Urinary bladder (tissue), 4 donors: Measurements from ENCODE around the gene IZUMO1R. TPM values are rescaled to one million over a fixed set of nuclear protein-coding genes. Genes with fewer than 3 reads are reported as not detected.

Experiments used
- DNase-seq: peaks from one replicate; pipeline ENCODE4 v3.0.0-alpha.2; 2015; ENCODE audit errors: extremely low spot score
- H3K27ac ChIP-seq: one replicate; pipeline ENCODE4 v1.5.1; 2013; ENCODE audit warnings: low read depth, mild to moderate bottlenecking, moderate library complexity
- H3K36me3 ChIP-seq: one replicate; pipeline ENCODE4 v1.6.1; 2013; ENCODE audit warnings: mild to moderate bottlenecking, moderate library complexity; ENCODE audit not compliant: insufficient read depth
- H3K4me1 ChIP-seq: one replicate; pipeline ENCODE4 v1.6.1; 2013; ENCODE audit warnings: mild to moderate bottlenecking, moderate library complexity; ENCODE audit not compliant: insufficient read depth
- H3K4me3 ChIP-seq: one replicate; pipeline ENCODE4 v1.5.1; 2013; ENCODE audit warnings: low read depth, low read length
- WGBS: extraction: QIAGEN DNeasy Blood & Tissue Kit; methylation state at CpG from one replicate; pipeline ENCODE4 v1.1.7; 2013; 5-methylcytosine and 5-hydroxymethylcytosine counted together
- polyA plus RNA-seq: library from polyadenylated mRNA; stranded (reverse); fragments of 200-250 nt; gene quantifications from one replicate; pipeline ENCODE4 v1.2.3, GENCODE V29; 2013
- total RNA-seq: library from RNA; depleted of rRNA; stranded (reverse); fragments of >200 nt; gene quantifications from one replicate; pipeline ENCODE4 v1.2.3, GENCODE V29; 2014
- donor health status: healthy with polysubstance abuse.
- donor health status: healthy.

IZUMO1R gene
- total and polyA plus RNA-seq, 2 donors: not detected

- H3K4me1 ChIP-seq: no peaks in the 10 kb centered on the region
- H3K4me3 ChIP-seq: no peak overlapping the region
- WGBS: 95% methylated on average over 14 of the region's 14 CpGs
Observed at GRCh38 chr11:94307101-94307791, 2.9 kb downstream of the IZUMO1R start.

GRCh38 chr11:94308024-94308423, 3.6 kb downstream of the IZUMO1R start:
- Histone ChIP-seq H3K4me3 (no peak overlapping the region), H3K27ac (no peak overlapping the region), H3K36me3 (no peaks in the 10 kb centered on the region), H3K4me1 (no peaks in the 10 kb centered on the region)
- 78% methylated on average over 5 of the region's 5 CpGs for WGBS
- DNase-seq: no peak

More at GRCh38 chr11:94307101-94307791, 2.9 kb downstream of the IZUMO1R start:
- DNase-seq: no peak
- no peak overlapping the region for H3K27ac ChIP-seq
- H3K36me3 ChIP-seq: no peaks in the 10 kb centered on the region

- H3K27ac ChIP-seq: no peak overlapping the region
- 63% methylated on average over 1 of the region's 1 CpG for WGBS
- no peaks in the 10 kb centered on the region for H3K4me1 ChIP-seq
- H3K4me3 ChIP-seq: no peak overlapping the region
- no peak for DNase-seq
- H3K36me3 ChIP-seq: no peaks in the 10 kb centered on the region
Observed at GRCh38 chr11:94309757-94310156, 5.4 kb downstream of the IZUMO1R start.

GRCh38 chr11:94310191-94310875, 6.0 kb downstream of the IZUMO1R start:
- Histone ChIP-seq H3K4me3 (no peak overlapping the region), H3K27ac (no peak overlapping the region), H3K4me1 (no peaks in the 10 kb centered on the region), H3K36me3 (no peaks in the 10 kb centered on the region)
- WGBS: 46% methylated on average over 5 of the region's 5 CpGs
- no peak for DNase-seq

- 54% methylated on average over 4 of the region's 4 CpGs for WGBS
- Histone ChIP-seq H3K36me3 (no peaks in the 10 kb centered on the region), H3K4me1 (no peaks in the 10 kb centered on the region), H3K27ac (no peak overlapping the region), H3K4me3 (no peak overlapping the region)
- DNase-seq: no peak
Observed at GRCh38 chr11:94312339-94312738, 8.0 kb downstream of the IZUMO1R start.

- Histone ChIP-seq H3K4me1 (no peaks in the 10 kb centered on the region), H3K27ac (no peak overlapping the region), H3K36me3 (no peaks in the 10 kb centered on the region), H3K4me3 (no peak overlapping the region)
- no peak for DNase-seq
- WGBS: 64% methylated on average over 4 of the region's 4 CpGs
Observed at GRCh38 chr11:94314064-94314463, 9.7 kb downstream of the IZUMO1R start.

GRCh38 chr11:94315664-94316063, 11.3 kb downstream of the IZUMO1R start:
- 21% methylated on average over 3 of the region's 3 CpGs for WGBS
- Histone ChIP-seq H3K27ac (no peak overlapping the region), H3K4me1 (no peaks in the 10 kb centered on the region), H3K36me3 (no peaks in the 10 kb centered on the region), H3K4me3 (no peak overlapping the region)
- no peak for DNase-seq

GRCh38 chr11:94322501-94322900, 18.1 kb downstream of the IZUMO1R start:
- H3K36me3 ChIP-seq: no peaks in the 10 kb centered on the region
- H3K27ac ChIP-seq: no peak overlapping the region
- 77% methylated on average over 3 of the region's 3 CpGs for WGBS
- H3K4me1 ChIP-seq: no peaks in the 10 kb centered on the region
- no peak overlapping the region for H3K4me3 ChIP-seq
- no peak for DNase-seq

GRCh38 chr11:94325681-94326080, 21.3 kb downstream of the IZUMO1R start:
- WGBS: 15% methylated on average over 1 of the region's 1 CpG
- Histone ChIP-seq H3K36me3 (no peaks in the 10 kb centered on the region), H3K4me3 (no peak overlapping the region), H3K4me1 (no peaks in the 10 kb centered on the region), H3K27ac (no peak overlapping the region)
- DNase-seq: no peak

GRCh38 chr11:94326947-94327346, 22.6 kb downstream of the IZUMO1R start:
- no peaks in the 10 kb centered on the region for H3K36me3 ChIP-seq
- DNase-seq: no peak
- H3K4me3 ChIP-seq: no peak overlapping the region
- no peaks in the 10 kb centered on the region for H3K4me1 ChIP-seq
- no peak overlapping the region for H3K27ac ChIP-seq
- WGBS: 37% methylated on average over 3 of the region's 3 CpGs

GRCh38 chr11:94328587-94329080, 24.3 kb downstream of the IZUMO1R start:
- Histone ChIP-seq H3K4me3 (no peak overlapping the region), H3K36me3 (no peaks in the 10 kb centered on the region), H3K4me1 (no peaks in the 10 kb centered on the region), H3K27ac (no peak overlapping the region)
- no peak for DNase-seq
- 73% methylated on average over 6 of the region's 6 CpGs for WGBS

- DNase-seq: no peak
- Histone ChIP-seq H3K4me3 (no peak overlapping the region), H3K4me1 (no peaks in the 10 kb centered on the region), H3K36me3 (no peaks in the 10 kb centered on the region), H3K27ac (no peak overlapping the region)
- WGBS: 81% methylated on average over 3 of the region's 3 CpGs
Observed at GRCh38 chr11:94329501-94329900, 25.1 kb downstream of the IZUMO1R start.

GRCh38 chr11:94330789-94331188, 26.4 kb downstream of the IZUMO1R start:
- WGBS: 74% methylated on average over 2 of the region's 2 CpGs
- Histone ChIP-seq H3K4me1 (no peaks in the 10 kb centered on the region), H3K4me3 (no peak overlapping the region), H3K36me3 (no peaks in the 10 kb centered on the region), H3K27ac (no peak overlapping the region)
- no peak for DNase-seq

GRCh38 chr11:94332814-94333213, 28.4 kb downstream of the IZUMO1R start:
- H3K4me1 ChIP-seq: no peaks in the 10 kb centered on the region
- no peaks in the 10 kb centered on the region for H3K36me3 ChIP-seq
- H3K4me3 ChIP-seq: no peak overlapping the region
- DNase-seq: no peak
- no peak overlapping the region for H3K27ac ChIP-seq
